Testis (tissue), 2 donors: ENCODE results near the gene TRIO.

ENCODE experiments used
- POLR2A ChIP-seq: fragments of 450-650 bp; IDR thresholded peaks from one replicate; pipeline ENCODE4 v1.6.1; 2017; ENCODE audit warnings: antibody characterized with exemption, mild to moderate bottlenecking, moderate library complexity
- TF ChIP-seq, protein P1 (sequence below), 3 experiments: fragments of 450-650 bp in 2 of 3; fragments of 200-600 bp in 1 of 3; sonication (generic) in 1 of 3; IDR thresholded peaks; one replicate each; pipeline ENCODE4 v1.5.1; 2016 to 2019; ENCODE audit warnings: antibody characterized with exemption in 3 of 3, mild to moderate bottlenecking in 2 of 3, moderate library complexity in 1 of 3

DNA sequence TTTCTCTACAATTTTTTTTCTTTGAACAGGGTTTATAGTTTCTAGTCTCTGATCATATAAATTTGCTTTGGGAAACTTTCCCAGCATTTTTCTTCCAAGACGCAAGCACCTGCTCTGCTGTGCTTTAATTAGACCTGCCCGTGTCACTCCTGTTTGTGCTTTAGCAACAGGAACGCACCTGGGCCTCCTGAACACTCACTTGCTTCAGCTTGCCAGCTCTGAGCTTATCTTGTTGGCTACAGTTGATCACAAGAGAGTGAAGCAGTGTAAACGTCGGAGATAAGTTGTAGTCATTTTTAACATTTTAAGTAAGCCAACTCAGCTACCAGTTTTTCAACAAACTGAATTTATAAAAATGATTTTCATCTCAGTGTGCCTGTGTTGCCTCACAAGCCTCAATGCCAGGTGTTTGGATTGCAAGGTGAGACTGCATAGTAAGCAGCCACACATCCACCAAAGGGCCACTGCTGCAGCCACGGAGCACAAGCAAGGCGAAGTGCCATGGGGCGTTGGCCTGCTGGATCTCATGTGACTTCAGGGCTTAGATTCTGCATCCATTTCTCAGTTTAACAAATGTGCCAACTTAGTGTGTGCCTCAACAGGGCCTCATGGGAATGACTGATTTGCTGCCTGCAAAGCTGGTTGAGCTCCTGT is 166.9 kb downstream of the TRIO start:
- TF ChIP-seq, protein P1, sequence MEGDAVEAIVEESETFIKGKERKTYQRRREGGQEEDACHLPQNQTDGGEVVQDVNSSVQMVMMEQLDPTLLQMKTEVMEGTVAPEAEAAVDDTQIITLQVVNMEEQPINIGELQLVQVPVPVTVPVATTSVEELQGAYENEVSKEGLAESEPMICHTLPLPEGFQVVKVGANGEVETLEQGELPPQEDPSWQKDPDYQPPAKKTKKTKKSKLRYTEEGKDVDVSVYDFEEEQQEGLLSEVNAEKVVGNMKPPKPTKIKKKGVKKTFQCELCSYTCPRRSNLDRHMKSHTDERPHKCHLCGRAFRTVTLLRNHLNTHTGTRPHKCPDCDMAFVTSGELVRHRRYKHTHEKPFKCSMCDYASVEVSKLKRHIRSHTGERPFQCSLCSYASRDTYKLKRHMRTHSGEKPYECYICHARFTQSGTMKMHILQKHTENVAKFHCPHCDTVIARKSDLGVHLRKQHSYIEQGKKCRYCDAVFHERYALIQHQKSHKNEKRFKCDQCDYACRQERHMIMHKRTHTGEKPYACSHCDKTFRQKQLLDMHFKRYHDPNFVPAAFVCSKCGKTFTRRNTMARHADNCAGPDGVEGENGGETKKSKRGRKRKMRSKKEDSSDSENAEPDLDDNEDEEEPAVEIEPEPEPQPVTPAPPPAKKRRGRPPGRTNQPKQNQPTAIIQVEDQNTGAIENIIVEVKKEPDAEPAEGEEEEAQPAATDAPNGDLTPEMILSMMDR (IDR thresholded peaks at IDR 0.05): no peak
- TF ChIP-seq POLR2A: no peak
